Stimulated activated CD8-positive, alpha-beta memory T cell treated with anti-CD3 and anti-CD28 coated beads, Interleukin-2, amount 100 ng/mL, for 48 hours (primary cell): ENCODE measurements around the gene STARD3.
"Not testable (repeated sequence)": the region's sequence is repeated elsewhere in the genome, so short reads cannot be mapped to it uniquely, and the experiment has no call there.

ENCODE experiments used
- DNase-seq, 2 donors: peaks; one replicate each; pipeline ENCODE4 v3.0.0-alpha.2; 2020; ENCODE audit warnings: low read depth in 2 of 2

STARD3 gene

GRCh38 chr17:39695089-39695474, 58.1 kb downstream of the STARD3 start:
- DNase-seq = no peak

DNA sequence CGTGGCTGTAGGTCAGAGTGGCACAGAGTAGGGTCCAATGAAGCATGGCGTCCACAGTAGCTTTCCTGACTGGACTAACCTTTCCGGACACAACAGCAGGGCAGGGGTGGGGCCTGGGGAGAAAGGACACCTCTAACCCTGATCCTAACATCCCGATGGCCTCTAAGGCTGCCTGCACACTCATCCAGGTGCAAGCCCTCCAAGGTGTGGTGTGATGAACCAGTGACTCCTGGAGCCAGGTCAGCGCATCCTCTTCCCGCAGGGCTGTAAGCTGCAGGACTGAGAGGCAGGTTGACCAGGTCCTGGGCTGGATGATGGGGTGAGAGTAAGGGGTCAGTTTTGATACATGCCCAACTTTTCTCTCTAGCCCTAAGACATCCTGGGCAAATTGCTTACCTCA, 59.8 kb downstream of the STARD3 start:
- no peak for DNase-seq

DNA sequence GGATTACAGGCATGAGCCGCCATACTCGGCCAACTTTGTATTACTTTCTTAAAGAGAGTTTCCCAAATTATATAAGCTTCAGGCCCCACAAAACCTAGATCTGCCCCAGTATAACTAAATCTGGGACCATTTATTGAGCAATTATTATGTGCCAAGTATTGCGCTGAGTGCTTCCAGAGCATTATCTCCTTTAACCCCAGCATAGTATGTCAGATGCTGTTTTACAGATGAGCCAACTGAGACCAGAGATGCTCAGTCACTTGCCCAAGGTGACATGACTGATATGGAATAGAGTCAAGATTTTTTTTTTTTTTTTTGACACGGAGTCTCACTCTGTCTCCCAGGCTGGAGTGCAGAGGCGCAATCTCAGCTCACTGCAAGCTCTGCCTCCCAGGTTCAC, 61.0 kb downstream of the STARD3 start:
- no peak for DNase-seq

- not testable (repeated sequence) for DNase-seq
These were observed 62.3 kb downstream of the STARD3 start for GRCh38 chr17:39699157-39699817.

GRCh38 chr17:39699818-39700147, 62.8 kb downstream of the STARD3 start, which contains the start of gene ERBB2:
Gene ERBB2 (plus strand): TSS chr17:39700064. CDS start chr17:39700239, 175 bp downstream.
- no peak for DNase-seq

DNA sequence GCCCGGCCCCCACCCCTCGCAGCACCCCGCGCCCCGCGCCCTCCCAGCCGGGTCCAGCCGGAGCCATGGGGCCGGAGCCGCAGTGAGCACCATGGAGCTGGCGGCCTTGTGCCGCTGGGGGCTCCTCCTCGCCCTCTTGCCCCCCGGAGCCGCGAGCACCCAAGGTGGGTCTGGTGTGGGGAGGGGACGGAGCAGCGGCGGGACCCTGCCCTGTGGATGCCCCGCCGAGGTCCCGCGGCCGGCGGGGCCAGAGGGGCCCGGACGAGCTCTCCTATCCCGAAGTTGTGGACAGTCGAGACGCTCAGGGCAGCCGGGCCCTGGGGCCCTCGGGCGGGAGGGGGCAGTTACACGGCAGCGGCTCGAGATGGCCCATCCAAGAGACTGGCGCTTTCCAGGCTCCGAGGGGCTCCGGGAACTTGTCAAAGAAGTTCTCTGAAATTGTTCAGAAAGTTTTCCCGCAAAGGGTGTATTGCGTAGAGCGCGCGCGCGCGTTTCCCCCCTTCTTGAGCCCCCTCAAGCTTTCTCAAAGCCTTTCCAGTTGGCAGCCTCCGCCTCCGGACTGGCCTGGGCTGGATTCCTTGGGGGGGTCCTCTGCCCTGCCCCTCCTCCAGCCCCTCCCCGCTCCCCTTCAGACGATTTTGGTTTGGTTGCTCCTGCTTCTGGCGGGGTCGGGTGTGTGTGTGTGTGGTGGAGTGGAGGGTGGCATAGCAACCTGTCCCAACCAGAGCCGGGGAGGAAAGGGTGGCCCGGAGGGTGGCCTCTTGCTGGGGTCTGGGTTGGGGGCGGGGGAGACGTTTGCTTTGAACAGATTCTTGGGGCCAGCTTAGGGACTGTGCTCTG, 63.4 kb downstream of the STARD3 start:
- DNase-seq = no peak

- DNase-seq = no peak
These were observed 64.3 kb downstream of the STARD3 start for GRCh38 chr17:39701012-39701783.

DNA sequence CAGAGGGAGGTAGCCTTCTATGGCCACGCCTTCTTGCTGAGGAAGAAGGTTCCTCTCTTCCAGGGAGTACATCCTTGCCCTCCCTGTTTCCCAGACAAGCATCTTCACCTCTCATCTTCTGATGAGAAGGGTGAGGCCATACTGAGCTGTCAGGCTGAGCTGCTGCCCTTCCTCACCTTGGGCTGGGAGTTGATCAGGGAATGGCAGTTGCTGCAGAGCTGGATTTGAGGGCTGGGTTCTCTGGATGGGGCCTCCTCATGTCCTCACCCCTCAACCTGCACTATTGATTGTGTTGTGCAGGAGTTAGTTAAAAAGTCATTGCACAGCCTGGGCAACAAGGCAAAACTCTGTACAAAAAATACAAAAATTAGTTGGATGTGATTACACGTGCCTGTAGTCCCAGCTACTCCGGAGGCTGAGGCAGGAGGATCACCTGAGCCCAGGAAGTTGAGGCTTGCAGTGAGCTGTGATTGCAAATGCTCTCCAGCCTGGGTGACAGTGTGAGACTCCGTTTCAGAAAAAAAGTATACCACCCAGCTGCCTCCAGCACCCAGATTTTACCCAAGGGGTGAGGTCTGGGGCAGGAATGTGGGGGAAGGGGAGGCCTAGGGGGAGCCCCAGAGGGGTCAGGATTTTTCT, 65.0 kb downstream of the STARD3 start:
- no peak for DNase-seq

- DNase-seq = no peak
These were observed 66.3 kb downstream of the STARD3 start for GRCh38 chr17:39702901-39703893.

DNA sequence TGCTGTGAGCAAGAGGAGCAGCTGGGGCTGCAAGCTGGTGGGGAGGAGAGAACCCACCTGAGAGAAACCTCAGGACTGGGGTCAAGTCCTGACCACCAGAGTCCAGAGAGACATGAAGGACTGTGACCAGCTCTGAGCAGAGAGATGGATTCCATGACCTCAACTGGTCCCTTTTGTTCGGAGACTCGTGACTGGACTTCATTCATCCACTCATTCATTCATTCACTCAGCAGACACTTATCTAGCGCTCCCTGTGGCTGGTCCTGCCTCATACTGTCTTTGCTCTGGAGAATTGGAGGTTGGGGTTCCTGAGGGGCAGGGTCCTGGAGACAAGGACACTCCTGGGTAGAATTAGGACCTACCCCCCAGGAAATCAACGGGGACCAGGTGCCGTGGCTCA, 67.0 kb downstream of the STARD3 start:
- no peak for DNase-seq

- no peak for DNase-seq
These were observed 68.0 kb downstream of the STARD3 start for GRCh38 chr17:39704821-39705551.

DNA sequence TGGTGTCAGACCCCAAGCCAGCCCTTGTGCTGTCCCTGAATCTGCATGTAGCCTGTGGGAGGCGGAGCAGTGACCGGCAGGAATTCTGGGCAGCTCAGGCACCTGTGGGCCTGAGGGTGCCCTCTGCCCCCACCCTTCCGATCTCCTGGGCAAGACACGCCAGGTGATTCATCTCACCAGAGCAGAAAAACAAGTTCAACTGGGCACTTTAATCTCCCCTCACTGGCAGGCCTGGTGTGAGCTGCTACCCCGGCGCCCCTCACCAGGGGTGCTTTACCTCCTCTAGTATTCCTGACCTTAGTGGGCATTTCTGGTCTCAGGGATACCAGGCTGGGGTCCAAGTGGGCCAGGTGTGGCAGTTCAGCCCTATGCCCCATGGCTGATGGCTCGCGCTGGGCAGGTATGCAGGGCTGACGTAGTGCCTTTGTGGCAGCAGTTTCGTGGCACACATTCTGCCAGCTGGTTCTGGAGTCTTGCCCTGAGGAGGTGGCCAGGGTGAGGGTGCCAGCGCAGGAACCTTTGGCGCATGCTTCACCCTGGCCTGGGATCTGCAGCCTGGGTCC, 68.9 kb downstream of the STARD3 start:
- DNase-seq = no peak

- DNase-seq = no peak
These were observed 69.4 kb downstream of the STARD3 start for GRCh38 chr17:39706383-39706782.

- DNase-seq = no peak
These were observed 70.0 kb downstream of the STARD3 start for GRCh38 chr17:39706921-39707337.

DNA sequence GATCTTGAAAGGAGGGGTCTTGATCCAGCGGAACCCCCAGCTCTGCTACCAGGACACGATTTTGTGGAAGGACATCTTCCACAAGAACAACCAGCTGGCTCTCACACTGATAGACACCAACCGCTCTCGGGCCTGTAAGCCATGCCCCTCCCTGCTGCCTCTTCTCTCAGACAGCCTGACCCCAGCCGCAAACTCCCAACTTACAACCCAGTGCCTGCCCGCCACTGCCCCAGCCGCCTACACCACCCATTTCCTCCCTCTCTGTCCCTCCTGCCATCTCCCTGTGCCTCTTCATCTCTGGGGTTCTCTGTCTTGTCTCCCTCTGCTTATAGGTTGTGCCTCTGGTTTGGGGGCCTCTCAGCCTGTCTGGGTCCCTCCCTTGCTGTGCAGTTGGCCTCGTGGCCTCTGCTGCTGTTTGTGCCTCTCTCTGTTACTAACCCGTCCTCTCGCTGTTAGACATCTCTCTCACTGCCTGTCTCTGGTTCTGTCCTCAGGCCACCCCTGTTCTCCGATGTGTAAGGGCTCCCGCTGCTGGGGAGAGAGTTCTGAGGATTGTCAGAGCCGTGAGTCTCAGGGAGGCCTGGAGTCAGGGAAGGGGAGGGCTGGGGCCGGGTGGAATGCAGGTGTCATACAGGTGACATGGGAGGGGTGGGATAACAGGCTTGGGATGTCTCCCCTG, 72.5 kb downstream of the STARD3 start:
- DNase-seq = no peak

GRCh38 chr17:39709998-39710964, 73.3 kb downstream of the STARD3 start:
- DNase-seq = no peak

GRCh38 chr17:39711071-39711470, 74.1 kb downstream of the STARD3 start:
- not testable (repeated sequence) for DNase-seq

DNA sequence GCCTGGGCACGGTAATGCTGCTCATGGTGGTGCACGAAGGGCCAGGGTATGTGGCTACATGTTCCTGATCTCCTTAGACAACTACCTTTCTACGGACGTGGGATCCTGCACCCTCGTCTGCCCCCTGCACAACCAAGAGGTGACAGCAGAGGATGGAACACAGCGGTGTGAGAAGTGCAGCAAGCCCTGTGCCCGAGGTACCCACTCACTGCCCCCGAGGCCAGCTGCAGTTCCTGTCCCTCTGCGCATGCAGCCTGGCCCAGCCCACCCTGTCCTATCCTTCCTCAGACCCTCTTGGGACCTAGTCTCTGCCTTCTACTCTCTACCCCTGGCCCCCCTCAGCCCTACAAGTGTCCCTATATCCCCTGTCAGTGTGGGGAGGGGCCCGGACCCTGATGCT, 74.9 kb downstream of the STARD3 start:
- no peak for DNase-seq
